ENCODE results near the gene GALK1.
A peak's percentile ranks its signal among the peaks of the same experiment; 100 is the strongest.

The GALK1 gene

GRCh38 chr17:75771334-75772281 is 6.6 kb upstream of the GALK1 start:
- Histone ChIP-seq H3K4me2 (ENCODE audit: insufficient read depth, low read length, poor library complexity, severe bottlenecking) (no peak overlapping the region), H3K27ac (replicated peaks; ENCODE audit: low read length) (no peak overlapping the region), H3K27me3 (ENCODE audit: control insufficient read depth in 3 of 3, insufficient read depth in 3 of 3, low read depth in 1 of 3, low read length in 3 of 3) (no peaks in the 10 kb centered on the region), H3K79me1 (ENCODE audit: low read depth, low read length) (no peaks in the 10 kb centered on the region), H2AK5ac (ENCODE audit: low read depth, low read length) (no peak overlapping the region), H3K14ac (ENCODE audit: low read length) (peak overlapping the region; percentile 39), H2BK15ac (ENCODE audit: low read length) (no peak overlapping the region), H2BK5ac (ENCODE audit: low read length) (no peak overlapping the region), H3K18ac (ENCODE audit: low read length) (no peak overlapping the region), H3K9ac (ENCODE audit: low read depth, low read length, poor library complexity) (no peak overlapping the region), H2BK120ac (ENCODE audit: low read depth, low read length) (no peak overlapping the region), H4K91ac (ENCODE audit: low read depth, low read length, poor library complexity) (no peak overlapping the region), H2BK12ac (ENCODE audit: low read length) (no peak overlapping the region), H3K4me1 (ENCODE audit: control insufficient read depth in 2 of 2, insufficient read depth in 1 of 2, low read depth in 1 of 2, low read length in 2 of 2) (peaks cover 2 to 7% of the 10 kb centered on the region in 2 donors), H3K23ac (ENCODE audit: low read depth, low read length, poor library complexity) (no peak overlapping the region), H3K4me3 (ENCODE audit: low read length in 2 of 2) (no peak overlapping the region), H3K4ac (ENCODE audit: low read length) (no peak overlapping the region), H3K36me3 (replicated peaks in 1 of 2; ENCODE audit: control insufficient read depth in 2 of 2, insufficient read depth in 2 of 2, low read length in 2 of 2) (peaks cover 5 to 20% of the 10 kb centered on the region in 2 donors), H3K9me3 (replicated peaks in 1 of 2; ENCODE audit: control insufficient read depth in 2 of 2, insufficient read depth in 1 of 2, low read depth in 1 of 2, low read length in 2 of 2) (no peaks in the 10 kb centered on the region), H2AFZ (ENCODE audit: low read length) (no peak overlapping the region), H4K8ac (ENCODE audit: low read depth, low read length) (no peak overlapping the region)
- DNase-seq (ENCODE audit: low spot score): no peak
- no CpG with 5 or more reads among the region's 17 CpGs for WGBS, 2 donors (ENCODE audit: extremely low coverage in 2 of 2, insufficient read length in 2 of 2, insufficient replicate concordance in 1 of 2)

GRCh38 chr17:75769536-75769935 is 4.5 kb upstream of the GALK1 start:
- H2AK5ac ChIP-seq (ENCODE audit: low read depth, low read length): no peak overlapping the region
- no peak overlapping the region for H2BK120ac ChIP-seq (ENCODE audit: low read depth, low read length)
- no peak overlapping the region for H2BK5ac ChIP-seq (ENCODE audit: low read length)
- no peak overlapping the region for H3K9ac ChIP-seq (ENCODE audit: low read depth, low read length, poor library complexity)
- H3K4ac ChIP-seq (ENCODE audit: low read length): no peak overlapping the region
- H3K9me3 ChIP-seq (replicated peaks in 1 of 2; ENCODE audit: control insufficient read depth in 2 of 2, insufficient read depth in 1 of 2, low read depth in 1 of 2, low read length in 2 of 2): no peaks in the 10 kb centered on the region
- no peak overlapping the region for H3K4me3 ChIP-seq (ENCODE audit: low read length in 2 of 2)
- H3K27me3 ChIP-seq (ENCODE audit: control insufficient read depth in 3 of 3, insufficient read depth in 3 of 3, low read depth in 1 of 3, low read length in 3 of 3): no peaks in the 10 kb centered on the region
- no peak overlapping the region for H2AFZ ChIP-seq (ENCODE audit: low read length)
- DNase-seq (ENCODE audit: low spot score): no peak
- no peak overlapping the region for H2BK12ac ChIP-seq (ENCODE audit: low read length)
- H3K18ac ChIP-seq (ENCODE audit: low read length): no peak overlapping the region
- H3K79me1 ChIP-seq (ENCODE audit: low read depth, low read length): no peaks in the 10 kb centered on the region
- H3K36me3 ChIP-seq (replicated peaks in 1 of 2; ENCODE audit: control insufficient read depth in 2 of 2, insufficient read depth in 2 of 2, low read length in 2 of 2): no peaks in the 10 kb centered on the region
- no peak overlapping the region for H3K27ac ChIP-seq (replicated peaks; ENCODE audit: low read length)
- peaks cover 2 to 7% of the 10 kb centered on the region in 2 donors for H3K4me1 ChIP-seq (ENCODE audit: control insufficient read depth in 2 of 2, insufficient read depth in 1 of 2, low read depth in 1 of 2, low read length in 2 of 2)
- no peak overlapping the region for H2BK15ac ChIP-seq (ENCODE audit: low read length)
- H4K8ac ChIP-seq (ENCODE audit: low read depth, low read length): no peak overlapping the region
- no peak overlapping the region for H3K4me2 ChIP-seq (ENCODE audit: insufficient read depth, low read length, poor library complexity, severe bottlenecking)
- no peak overlapping the region for H4K91ac ChIP-seq (ENCODE audit: low read depth, low read length, poor library complexity)
- no CpG with 5 or more reads among the region's 3 CpGs for WGBS, 2 donors (ENCODE audit: extremely low coverage in 2 of 2, insufficient read length in 2 of 2, insufficient replicate concordance in 1 of 2)
- H3K23ac ChIP-seq (ENCODE audit: low read depth, low read length, poor library complexity): no peak overlapping the region
- H3K14ac ChIP-seq (ENCODE audit: low read length): no peak overlapping the region

- Histone ChIP-seq H2BK5ac (ENCODE audit: low read length) (no peak overlapping the region), H3K9me3 (replicated peaks in 1 of 2; ENCODE audit: control insufficient read depth in 2 of 2, insufficient read depth in 1 of 2, low read depth in 1 of 2, low read length in 2 of 2) (no peaks in the 10 kb centered on the region), H2AK5ac (ENCODE audit: low read depth, low read length) (no peak overlapping the region), H3K4me3 (ENCODE audit: low read length in 2 of 2) (no peak overlapping the region), H4K8ac (ENCODE audit: low read depth, low read length) (no peak overlapping the region), H2BK15ac (ENCODE audit: low read length) (no peak overlapping the region), H4K91ac (ENCODE audit: low read depth, low read length, poor library complexity) (no peak overlapping the region), H3K27ac (replicated peaks; ENCODE audit: low read length) (no peak overlapping the region), H3K36me3 (replicated peaks in 1 of 2; ENCODE audit: control insufficient read depth in 2 of 2, insufficient read depth in 2 of 2, low read length in 2 of 2) (no peaks in the 10 kb centered on the region), H3K27me3 (ENCODE audit: control insufficient read depth in 3 of 3, insufficient read depth in 3 of 3, low read depth in 1 of 3, low read length in 3 of 3) (no peaks in the 10 kb centered on the region), H3K79me1 (ENCODE audit: low read depth, low read length) (no peaks in the 10 kb centered on the region), H3K9ac (ENCODE audit: low read depth, low read length, poor library complexity) (no peak overlapping the region), H2BK120ac (ENCODE audit: low read depth, low read length) (no peak overlapping the region), H3K23ac (ENCODE audit: low read depth, low read length, poor library complexity) (no peak overlapping the region), H3K4me1 (ENCODE audit: control insufficient read depth in 2 of 2, insufficient read depth in 1 of 2, low read depth in 1 of 2, low read length in 2 of 2) (peaks cover 7 to 12% of the 10 kb centered on the region in 2 donors), H2AFZ (ENCODE audit: low read length) (no peak overlapping the region), H3K4me2 (ENCODE audit: insufficient read depth, low read length, poor library complexity, severe bottlenecking) (no peak overlapping the region), H2BK12ac (ENCODE audit: low read length) (no peak overlapping the region), H3K4ac (ENCODE audit: low read length) (no peak overlapping the region), H3K18ac (ENCODE audit: low read length) (no peak overlapping the region), H3K14ac (ENCODE audit: low read length) (no peak overlapping the region)
- DNase-seq (ENCODE audit: low spot score): no peak
- WGBS, 2 donors (ENCODE audit: extremely low coverage in 2 of 2, insufficient read length in 2 of 2, insufficient replicate concordance in 1 of 2): no CpG with 5 or more reads among the region's 8 CpGs
Measured at GRCh38 chr17:75767881-75768280, 2.9 kb upstream of the GALK1 start.

GRCh38 chr17:75765981-75766380 is 989 bp upstream of the GALK1 start:
- Histone ChIP-seq H3K9me3 (replicated peaks in 1 of 2; ENCODE audit: control insufficient read depth in 2 of 2, insufficient read depth in 1 of 2, low read depth in 1 of 2, low read length in 2 of 2) (no peaks in the 10 kb centered on the region), H3K27me3 (ENCODE audit: control insufficient read depth in 3 of 3, insufficient read depth in 3 of 3, low read depth in 1 of 3, low read length in 3 of 3) (no peaks in the 10 kb centered on the region), H2AFZ (ENCODE audit: low read length) (no peak overlapping the region), H2BK12ac (ENCODE audit: low read length) (no peak overlapping the region), H3K4me1 (ENCODE audit: control insufficient read depth in 2 of 2, insufficient read depth in 1 of 2, low read depth in 1 of 2, low read length in 2 of 2) (peaks cover 5% of the 10 kb centered on the region in 2 donors), H3K23ac (ENCODE audit: low read depth, low read length, poor library complexity) (no peak overlapping the region), H3K9ac (ENCODE audit: low read depth, low read length, poor library complexity) (no peak overlapping the region), H4K8ac (ENCODE audit: low read depth, low read length) (no peak overlapping the region), H3K4me3 (ENCODE audit: low read length in 2 of 2) (peak overlapping the region in 1 of 2 donors; percentile 10), H3K27ac (replicated peaks; ENCODE audit: low read length) (peak overlapping the region; percentile 8), H4K91ac (ENCODE audit: low read depth, low read length, poor library complexity) (no peak overlapping the region), H2AK5ac (ENCODE audit: low read depth, low read length) (no peak overlapping the region), H2BK5ac (ENCODE audit: low read length) (no peak overlapping the region), H2BK15ac (ENCODE audit: low read length) (no peak overlapping the region), H3K4ac (ENCODE audit: low read length) (no peak overlapping the region), H3K36me3 (replicated peaks in 1 of 2; ENCODE audit: control insufficient read depth in 2 of 2, insufficient read depth in 2 of 2, low read length in 2 of 2) (no peaks in the 10 kb centered on the region), H3K14ac (ENCODE audit: low read length) (no peak overlapping the region), H2BK120ac (ENCODE audit: low read depth, low read length) (no peak overlapping the region), H3K4me2 (ENCODE audit: insufficient read depth, low read length, poor library complexity, severe bottlenecking) (no peak overlapping the region), H3K79me1 (ENCODE audit: low read depth, low read length) (no peaks in the 10 kb centered on the region), H3K18ac (ENCODE audit: low read length) (no peak overlapping the region)
- no CpG with 5 or more reads among the region's 4 CpGs for WGBS, 2 donors (ENCODE audit: extremely low coverage in 2 of 2, insufficient read length in 2 of 2, insufficient replicate concordance in 1 of 2)
- no peak for DNase-seq (ENCODE audit: low spot score)
